ENCODE results near the gene LIMS3.
"Not testable (repeated sequence)": the region's sequence is repeated elsewhere in the genome, so short reads cannot be mapped to it uniquely, and the experiment has no call there.

Gene LIMS3

GRCh38 chr2:109929222-109929621 lies 30.7 kb downstream of the LIMS3 start:
- not testable (repeated sequence) for DNase-seq

- not testable (repeated sequence) for DNase-seq
These were observed 38.0 kb downstream of the LIMS3 start for GRCh38 chr2:109936534-109936933.

- DNase-seq = not testable (repeated sequence)
These were observed 46.9 kb downstream of the LIMS3 start for GRCh38 chr2:109945362-109945761.

DNA sequence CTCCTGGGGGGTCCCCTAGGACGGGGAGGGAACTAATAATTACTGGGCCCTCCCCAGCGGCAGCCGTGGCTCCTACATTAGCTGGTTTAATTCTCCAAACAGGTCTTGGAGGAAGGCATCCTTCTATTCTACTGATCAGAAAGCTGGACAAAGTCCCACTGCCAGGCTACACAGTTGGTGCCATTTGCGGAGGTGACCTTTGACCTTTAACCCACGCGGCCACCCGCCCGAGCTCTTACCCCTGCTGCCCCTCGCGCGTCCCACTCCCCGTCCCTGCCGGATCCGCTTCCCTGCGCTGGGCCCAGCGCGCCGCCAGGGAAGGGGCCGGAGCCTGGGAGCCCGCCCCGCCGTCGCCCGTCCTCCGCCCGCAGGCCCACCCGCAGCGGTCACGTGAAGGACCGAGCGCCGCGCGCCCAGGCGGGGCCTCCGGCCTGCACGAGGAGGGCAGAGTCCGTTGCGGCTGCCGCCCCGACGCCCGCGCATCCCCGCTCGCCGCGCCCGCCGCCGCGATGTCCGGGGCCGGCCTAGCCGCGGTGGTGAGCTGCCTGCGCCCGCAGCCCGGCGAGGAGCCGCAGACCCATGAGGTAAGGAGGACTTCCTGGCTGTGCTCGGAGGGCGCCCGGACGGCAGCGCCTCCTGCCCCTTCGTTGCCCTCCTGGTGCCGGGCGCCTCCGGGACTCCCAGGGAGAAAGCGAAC lies 48.9 kb downstream of the LIMS3 start:
- not testable (repeated sequence) for DNase-seq

- not testable (repeated sequence) for DNase-seq
These were observed 49.6 kb downstream of the LIMS3 start for GRCh38 chr2:109947959-109948520.

DNA sequence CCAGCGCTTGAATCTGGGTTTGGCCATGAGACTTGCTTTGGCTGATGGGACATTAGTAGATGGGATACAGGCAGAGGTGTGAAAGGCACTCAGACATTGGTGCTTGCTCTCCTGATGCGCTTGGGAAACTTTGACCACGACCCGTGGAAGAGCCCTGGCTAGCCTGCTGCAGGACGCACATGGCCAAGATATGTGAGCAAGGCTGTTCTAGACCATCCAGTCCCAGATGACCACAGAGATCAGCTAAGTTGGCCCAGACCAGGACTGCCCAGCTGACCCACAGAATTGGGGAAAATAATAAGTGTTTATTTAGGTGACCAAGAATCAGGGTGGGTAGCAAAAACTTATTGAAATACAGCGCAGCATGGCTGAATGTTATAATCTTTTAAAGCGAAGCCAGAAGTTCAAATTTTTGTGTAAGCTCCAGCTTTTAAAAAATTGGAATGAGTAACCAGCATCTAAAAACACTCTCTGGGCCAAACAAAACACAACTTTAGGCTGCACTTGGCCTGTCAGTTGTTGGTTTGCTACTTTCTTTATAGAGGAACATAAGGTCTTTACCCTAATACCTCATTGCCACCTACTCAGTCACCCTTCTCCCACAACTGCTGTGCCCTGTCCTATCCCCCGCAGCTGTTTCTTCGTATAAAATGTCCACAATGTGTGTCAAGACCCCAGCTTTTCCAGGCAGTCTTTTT lies 51.8 kb downstream of the LIMS3 start:
- DNase-seq = not testable (repeated sequence)

DNA sequence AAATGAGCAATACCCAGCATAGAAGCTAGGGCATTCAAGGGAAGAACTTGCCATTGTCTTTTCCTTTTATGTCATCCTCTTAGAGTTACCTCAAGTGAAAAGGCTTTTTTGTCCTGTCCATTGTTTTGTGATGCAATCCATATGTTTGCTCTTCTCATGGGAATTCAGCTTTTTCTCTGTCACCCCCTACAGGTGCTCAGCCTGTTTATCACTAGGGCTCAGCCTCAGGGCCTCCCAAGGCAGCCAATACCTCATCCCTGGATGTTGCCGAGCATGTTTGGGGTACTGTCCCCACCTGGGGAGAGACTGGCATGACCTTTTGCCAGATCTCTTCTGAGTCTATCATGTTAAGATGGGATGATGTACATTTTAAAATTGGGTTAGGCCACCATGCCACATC lies 65.5 kb downstream of the LIMS3 start:
- DNase-seq = not testable (repeated sequence)

DNA sequence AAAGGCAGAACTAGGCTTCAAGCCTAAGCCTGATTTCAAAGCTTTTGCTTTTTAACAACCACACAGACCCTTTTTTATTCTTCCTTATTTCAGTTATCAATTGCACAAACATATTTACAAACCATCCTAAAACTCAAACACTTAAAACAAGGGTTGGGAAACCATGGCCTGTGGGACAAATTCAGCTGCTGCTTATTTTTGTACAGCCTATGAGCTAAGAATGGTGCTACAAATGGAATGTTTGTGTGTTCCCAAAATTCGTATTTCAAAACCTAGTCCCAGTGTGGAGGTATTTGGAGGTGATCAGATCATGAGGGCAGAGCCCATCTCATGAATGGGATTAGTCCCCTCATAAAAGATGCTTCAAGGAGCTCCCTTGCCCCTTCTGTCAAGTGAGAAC lies 67.0 kb downstream of the LIMS3 start:
- DNase-seq = not testable (repeated sequence)

GRCh38 chr2:109966107-109966736 lies 67.7 kb downstream of the LIMS3 start:
- DNase-seq = not testable (repeated sequence)

- not testable (repeated sequence) for DNase-seq
These were observed 68.4 kb downstream of the LIMS3 start for GRCh38 chr2:109966858-109967257.

- not testable (repeated sequence) for DNase-seq
These were observed 71.4 kb downstream of the LIMS3 start for GRCh38 chr2:109969864-109970263.

DNA sequence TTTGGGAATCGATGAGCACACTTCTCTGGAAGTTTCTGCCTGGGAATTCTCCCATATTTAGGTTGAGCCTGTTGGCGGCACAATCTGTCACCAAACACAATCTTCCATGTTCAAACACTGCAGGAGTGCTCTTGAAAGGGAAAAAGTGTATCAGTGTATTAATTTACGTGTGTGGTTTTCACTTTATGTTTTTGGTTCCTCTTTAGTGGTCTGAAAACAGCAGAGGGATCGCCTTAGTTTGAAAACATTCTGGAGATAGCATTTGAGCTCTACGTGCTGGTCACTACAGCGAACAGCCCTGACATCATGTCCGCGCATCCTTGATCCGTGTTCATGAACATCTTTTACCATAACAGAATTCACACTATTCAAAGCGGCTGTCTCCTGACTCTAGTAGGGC lies 73.2 kb downstream of the LIMS3 start:
- not testable (repeated sequence) for DNase-seq
